PFSK-1 (cell line): ENCODE data around the gene PFAS.

ENCODE experiments used
- POLR2AphosphoS5 ChIP-seq: IDR thresholded peaks from 2 replicates; pipeline ENCODE4 v1.6.1; 2012; ENCODE audit warnings: low read depth, mild to moderate bottlenecking, control low read depth, low read length, moderate library complexity
- TF ChIP-seq, protein P1 (sequence below), 2 experiments: IDR thresholded peaks; 2 replicates each; pipeline versions ENCODE4 v1.6.1 to v1.8.0; 2011 to 2012; ENCODE audit warnings: low read depth in 2 of 2, low read length in 2 of 2, control low read depth in 1 of 2, inconsistent platforms in 1 of 2, mild to moderate bottlenecking in 1 of 2, moderate library complexity in 1 of 2; ENCODE audit not compliant: insufficient read depth in 1 of 2

DNA sequence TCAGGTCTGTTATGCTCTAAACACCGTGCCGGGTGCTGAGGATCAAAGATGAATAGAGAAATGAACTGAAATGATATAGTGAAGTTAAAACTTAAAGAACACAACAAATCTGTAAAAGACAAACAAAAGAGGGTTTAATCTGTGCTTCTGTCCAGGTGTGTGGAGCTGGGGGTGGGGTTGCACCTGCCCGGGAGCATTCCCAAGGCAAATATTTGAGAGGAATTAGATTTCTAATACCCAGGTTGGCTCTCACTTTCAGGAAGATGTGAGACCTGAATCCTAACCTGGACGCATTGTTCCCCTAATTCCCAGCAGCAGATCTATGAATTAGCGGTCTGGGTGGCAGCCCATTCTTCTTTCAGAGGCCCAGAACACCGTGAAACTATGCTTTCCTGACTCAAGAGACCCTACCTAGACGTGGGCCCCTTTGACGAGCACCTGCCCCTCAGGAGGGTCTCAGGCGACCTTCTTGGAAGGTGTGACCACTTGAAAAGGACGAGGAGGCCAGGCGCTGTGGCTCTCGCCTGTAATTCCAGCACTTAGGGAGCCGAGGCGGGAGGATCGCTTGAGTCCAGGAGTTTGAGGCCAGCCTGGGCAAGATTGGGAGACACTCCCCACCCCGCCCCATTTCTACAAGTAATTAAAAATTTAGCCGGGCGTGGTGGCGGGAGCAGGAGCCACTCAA lies 38.7 kb downstream of the PFAS start:
- TF ChIP-seq POLR2AphosphoS5, result no peak
- TF ChIP-seq, protein P1, sequence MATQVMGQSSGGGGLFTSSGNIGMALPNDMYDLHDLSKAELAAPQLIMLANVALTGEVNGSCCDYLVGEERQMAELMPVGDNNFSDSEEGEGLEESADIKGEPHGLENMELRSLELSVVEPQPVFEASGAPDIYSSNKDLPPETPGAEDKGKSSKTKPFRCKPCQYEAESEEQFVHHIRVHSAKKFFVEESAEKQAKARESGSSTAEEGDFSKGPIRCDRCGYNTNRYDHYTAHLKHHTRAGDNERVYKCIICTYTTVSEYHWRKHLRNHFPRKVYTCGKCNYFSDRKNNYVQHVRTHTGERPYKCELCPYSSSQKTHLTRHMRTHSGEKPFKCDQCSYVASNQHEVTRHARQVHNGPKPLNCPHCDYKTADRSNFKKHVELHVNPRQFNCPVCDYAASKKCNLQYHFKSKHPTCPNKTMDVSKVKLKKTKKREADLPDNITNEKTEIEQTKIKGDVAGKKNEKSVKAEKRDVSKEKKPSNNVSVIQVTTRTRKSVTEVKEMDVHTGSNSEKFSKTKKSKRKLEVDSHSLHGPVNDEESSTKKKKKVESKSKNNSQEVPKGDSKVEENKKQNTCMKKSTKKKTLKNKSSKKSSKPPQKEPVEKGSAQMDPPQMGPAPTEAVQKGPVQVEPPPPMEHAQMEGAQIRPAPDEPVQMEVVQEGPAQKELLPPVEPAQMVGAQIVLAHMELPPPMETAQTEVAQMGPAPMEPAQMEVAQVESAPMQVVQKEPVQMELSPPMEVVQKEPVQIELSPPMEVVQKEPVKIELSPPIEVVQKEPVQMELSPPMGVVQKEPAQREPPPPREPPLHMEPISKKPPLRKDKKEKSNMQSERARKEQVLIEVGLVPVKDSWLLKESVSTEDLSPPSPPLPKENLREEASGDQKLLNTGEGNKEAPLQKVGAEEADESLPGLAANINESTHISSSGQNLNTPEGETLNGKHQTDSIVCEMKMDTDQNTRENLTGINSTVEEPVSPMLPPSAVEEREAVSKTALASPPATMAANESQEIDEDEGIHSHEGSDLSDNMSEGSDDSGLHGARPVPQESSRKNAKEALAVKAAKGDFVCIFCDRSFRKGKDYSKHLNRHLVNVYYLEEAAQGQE (IDR thresholded peaks at IDR 0.05; ENCODE audit: insufficient read depth in 1 of 2, low read depth in 2 of 2, low read length in 2 of 2), result no peak
